ENCODE data around the gene TNFRSF8.

Gene TNFRSF8

GRCh38 chr1:12124693-12125421, 61.8 kb downstream of the TNFRSF8 start:
- no peak for DNase-seq

- DNase-seq = no peak
These were observed 62.6 kb downstream of the TNFRSF8 start for GRCh38 chr1:12125422-12126355.

GRCh38 chr1:12126781-12127180, 63.7 kb downstream of the TNFRSF8 start:
- DNase-seq = no peak

- no peak for DNase-seq
These were observed 64.2 kb downstream of the TNFRSF8 start for GRCh38 chr1:12127206-12127810.

GRCh38 chr1:12128120-12128519, 65.0 kb downstream of the TNFRSF8 start:
- DNase-seq = no peak

GRCh38 chr1:12129624-12130023, 66.5 kb downstream of the TNFRSF8 start:
- DNase-seq = no peak

- no peak for DNase-seq
These were observed 67.5 kb downstream of the TNFRSF8 start for GRCh38 chr1:12130466-12131130.

- DNase-seq = no peak
These were observed 69.0 kb downstream of the TNFRSF8 start for GRCh38 chr1:12132078-12132477.

GRCh38 chr1:12134716-12135115, 71.6 kb downstream of the TNFRSF8 start:
- no peak for DNase-seq

GRCh38 chr1:12135612-12136011, 72.5 kb downstream of the TNFRSF8 start:
- DNase-seq = no peak

GRCh38 chr1:12136916-12137610, 74.0 kb downstream of the TNFRSF8 start:
- DNase-seq = no peak

GRCh38 chr1:12138196-12139168, 75.4 kb downstream of the TNFRSF8 start:
- DNase-seq = no peak

- no peak for DNase-seq
These were observed 76.9 kb downstream of the TNFRSF8 start for GRCh38 chr1:12140016-12140415.

GRCh38 chr1:12140515-12141162, 77.5 kb downstream of the TNFRSF8 start:
- DNase-seq = no peak

- no peak for DNase-seq
These were observed 78.2 kb downstream of the TNFRSF8 start for GRCh38 chr1:12141163-12141850.

- no peak for DNase-seq
These were observed 79.2 kb downstream of the TNFRSF8 start for GRCh38 chr1:12142141-12142823.

- DNase-seq = no peak
These were observed 80.0 kb downstream of the TNFRSF8 start for GRCh38 chr1:12142891-12143630.

GRCh38 chr1:12143631-12144155, 80.6 kb downstream of the TNFRSF8 start:
- DNase-seq = no peak
